HFFc6 (cell line): Measurements from ENCODE around the gene TXNDC12. TPM values are rescaled to one million over a fixed set of nuclear protein-coding genes. Genes with fewer than 3 reads are reported as not detected.
"Not testable (repeated sequence)": the region's sequence is repeated elsewhere in the genome, so short reads cannot be mapped to it uniquely, and the experiment has no call there.

Source experiments
- DNase-seq: peaks from one replicate; pipeline ENCODE4 v3.0.0-alpha.2; 2018
- H3K27ac Mint-ChIP-seq: 2 replicates; pipeline ENCODE4 v1.8.0; 2020; ENCODE audit warnings: mild to moderate bottlenecking, mixed read lengths
- H3K27me3 Mint-ChIP-seq: 2 replicates; pipeline ENCODE4 v1.8.0; 2021; ENCODE audit warnings: mild to moderate bottlenecking, moderate library complexity, mixed read lengths; ENCODE audit not compliant: insufficient read depth
- H3K36me3 Mint-ChIP-seq: 2 replicates; pipeline ENCODE4 v1.8.0; 2021; ENCODE audit warnings: low read depth, mixed read lengths
- H3K4me1 Mint-ChIP-seq: 2 replicates; pipeline ENCODE4 v1.8.0; 2020; ENCODE audit warnings: low read depth, mixed read lengths
- H3K4me3 Mint-ChIP-seq: 2 replicates; pipeline ENCODE4 v1.8.0; 2020; ENCODE audit warnings: mild to moderate bottlenecking, moderate library complexity, mixed read lengths
- H3K9me3 Mint-ChIP-seq: 2 replicates; pipeline ENCODE4 v1.8.0; 2020; ENCODE audit warnings: mild to moderate bottlenecking, mixed read lengths
- CTCF ChIP-seq: fragments of 200-600 bp; sonication (generic); IDR thresholded peaks from 2 replicates; pipeline ENCODE4 v1.5.0; 2021; ENCODE audit warnings: antibody characterized with exemption, mild to moderate bottlenecking
- total RNA-seq, 6 experiments: library from RNA; stranded (reverse); fragmentation: NEBNext Ultra II Directional; extraction: Animal tissue kit (Norgen Biotek cat#: 25700); gene quantifications; 2 replicates in 1 of 6; 3 replicates in 5 of 6; pipeline ENCODE4 v1.2.3, GENCODE V29; 2021

Gene TXNDC12
- total RNA-seq, 6 experiments from 2014 or later, result 61.4 to 72.0 (median 68.7) TPM

GRCh38 chr1:52033190-52034049 lies 21.6 kb downstream of the TXNDC12 start, which contains the start of gene KTI12:
TSS of gene KTI12 (minus strand) at chr1:52033810. CDS start at chr1:52033761, 49 bp downstream.
- TF ChIP-seq CTCF, result no peak
- peak; percentile 84 for DNase-seq
- peaks cover 3% of the 10 kb centered on the region; the same call in 1 of the 2 replicates for H3K27me3 Mint-ChIP-seq
- H3K4me1 Mint-ChIP-seq, result peaks cover 44% of the 10 kb centered on the region
- peak within 1 kb of the TSS; percentile 97 for H3K27ac Mint-ChIP-seq
- peak within 1 kb of the TSS; percentile 94 for H3K4me3 Mint-ChIP-seq
- peaks cover 27% of the 10 kb centered on the region for H3K36me3 Mint-ChIP-seq
- no peaks in the 10 kb centered on the region for H3K9me3 Mint-ChIP-seq

DNA sequence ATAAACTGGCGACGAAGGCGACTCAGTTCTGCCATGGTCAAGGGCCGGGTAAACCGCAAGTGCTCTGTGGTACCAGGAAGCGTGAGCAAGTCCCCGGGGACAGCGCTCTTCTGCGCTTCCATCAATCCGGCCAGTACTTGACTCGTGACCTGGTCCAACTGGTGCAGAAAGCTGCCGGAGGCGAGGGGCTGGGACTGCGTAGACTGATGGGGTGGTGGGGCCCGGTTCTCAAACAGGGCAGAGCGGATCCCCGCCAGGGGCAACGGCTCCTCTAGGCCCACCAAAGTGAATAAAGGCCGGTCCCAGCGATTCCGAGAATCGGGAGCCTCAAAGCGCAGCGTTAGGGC lies 22.2 kb downstream of the TXNDC12 start:
- Mint-ChIP-seq H3K9me3 (no peaks in the 10 kb centered on the region), H3K27me3 (peaks cover 3% of the 10 kb centered on the region; the same call in 1 of the 2 replicates), H3K27ac (peak overlapping the region; percentile 97), H3K4me1 (peaks cover 40% of the 10 kb centered on the region), H3K4me3 (peak overlapping the region; percentile 94), H3K36me3 (peaks cover 27% of the 10 kb centered on the region)
- peak; percentile 49 for DNase-seq
- no peak for TF ChIP-seq CTCF

GRCh38 chr1:52032124-52032784 lies 22.7 kb downstream of the TXNDC12 start:
- no peaks in the 10 kb centered on the region for H3K9me3 Mint-ChIP-seq
- no peak for DNase-seq
- H3K27ac Mint-ChIP-seq, result peak overlapping the region; percentile 97
- no peak for TF ChIP-seq CTCF
- peaks cover 37% of the 10 kb centered on the region for H3K4me1 Mint-ChIP-seq
- peaks cover 28% of the 10 kb centered on the region for H3K36me3 Mint-ChIP-seq
- H3K4me3 Mint-ChIP-seq, result peak overlapping the region; percentile 94
- peaks cover 3% of the 10 kb centered on the region; the same call in 1 of the 2 replicates for H3K27me3 Mint-ChIP-seq

- H3K4me3 Mint-ChIP-seq, H3K27me3 Mint-ChIP-seq, DNase-seq, H3K27ac Mint-ChIP-seq, H3K9me3 Mint-ChIP-seq: not testable (repeated sequence)
- Mint-ChIP-seq H3K4me1 (peaks cover 32% of the 10 kb centered on the region), H3K36me3 (peaks cover 40% of the 10 kb centered on the region)
Measured at GRCh38 chr1:52028839-52029238, 26.2 kb downstream of the TXNDC12 start.

- Mint-ChIP-seq H3K36me3 (peaks cover 46% of the 10 kb centered on the region), H3K27ac (no peak overlapping the region), H3K4me3 (no peak overlapping the region)
Measured at GRCh38 chr1:52028328-52028727, 26.7 kb downstream of the TXNDC12 start.

More at GRCh38 chr1:52028328-52028727, 26.7 kb downstream of the TXNDC12 start:
- TF ChIP-seq CTCF, result no peak
- DNase-seq, result no peak
- Mint-ChIP-seq H3K4me1 (peaks cover 30% of the 10 kb centered on the region), H3K9me3 (no peaks in the 10 kb centered on the region), H3K27me3 (peaks cover 3% of the 10 kb centered on the region; the same call in 1 of the 2 replicates)
